GM12801 (cell line): ENCODE results near the gene CACNA2D1.

ENCODE experiments used
- CTCF ChIP-seq: IDR thresholded peaks from one replicate; pipeline ENCODE4 v1.5.1; 2011; ENCODE audit warnings: control low read depth; ENCODE audit not compliant: insufficient read length; ENCODE audit errors: extremely low read depth

CACNA2D1 gene

GRCh38 chr7:82007315-82007714, 436.3 kb downstream of the CACNA2D1 start:
- no peak for TF ChIP-seq CTCF

- no peak for TF ChIP-seq CTCF
Observed at GRCh38 chr7:82005056-82005455, 438.5 kb downstream of the CACNA2D1 start.

DNA sequence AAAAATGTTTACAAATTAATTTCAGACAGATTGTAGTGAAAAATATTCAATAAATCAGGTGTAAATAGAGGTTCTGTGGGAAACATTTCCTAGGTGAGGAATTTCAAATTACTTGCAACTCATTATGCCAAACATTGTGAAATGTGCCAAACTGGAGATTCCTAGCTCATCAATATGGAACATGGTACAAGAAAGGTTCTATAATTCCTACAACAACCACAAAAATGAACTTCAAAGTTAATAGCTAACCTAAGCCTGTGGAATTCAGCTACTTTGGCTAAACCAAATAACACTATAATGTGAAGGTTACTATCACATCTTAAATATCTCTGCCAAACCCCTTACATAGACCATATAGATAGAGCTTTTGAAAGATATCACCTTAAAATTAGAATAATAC, 450.4 kb downstream of the CACNA2D1 start:
- no peak for TF ChIP-seq CTCF

DNA sequence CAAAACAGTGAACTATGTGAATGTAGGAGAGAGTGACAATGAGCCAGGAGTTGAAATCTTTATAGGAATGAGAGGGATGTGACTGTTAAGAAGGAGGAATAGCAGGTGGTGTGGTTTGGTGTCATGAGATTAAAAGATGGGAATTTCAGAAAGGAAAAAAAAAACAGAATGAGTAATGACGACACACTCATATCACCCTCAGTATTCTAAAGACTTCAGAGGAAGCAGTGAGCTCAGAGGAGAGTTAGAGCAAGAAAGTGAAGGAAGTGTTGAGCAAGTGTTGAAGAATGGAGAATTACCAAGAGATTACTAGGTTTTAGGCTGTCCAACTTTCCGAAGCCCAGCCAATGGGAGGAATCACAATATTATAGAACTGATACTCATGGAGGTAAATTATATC, 453.2 kb downstream of the CACNA2D1 start:
- TF ChIP-seq CTCF, result no peak

DNA sequence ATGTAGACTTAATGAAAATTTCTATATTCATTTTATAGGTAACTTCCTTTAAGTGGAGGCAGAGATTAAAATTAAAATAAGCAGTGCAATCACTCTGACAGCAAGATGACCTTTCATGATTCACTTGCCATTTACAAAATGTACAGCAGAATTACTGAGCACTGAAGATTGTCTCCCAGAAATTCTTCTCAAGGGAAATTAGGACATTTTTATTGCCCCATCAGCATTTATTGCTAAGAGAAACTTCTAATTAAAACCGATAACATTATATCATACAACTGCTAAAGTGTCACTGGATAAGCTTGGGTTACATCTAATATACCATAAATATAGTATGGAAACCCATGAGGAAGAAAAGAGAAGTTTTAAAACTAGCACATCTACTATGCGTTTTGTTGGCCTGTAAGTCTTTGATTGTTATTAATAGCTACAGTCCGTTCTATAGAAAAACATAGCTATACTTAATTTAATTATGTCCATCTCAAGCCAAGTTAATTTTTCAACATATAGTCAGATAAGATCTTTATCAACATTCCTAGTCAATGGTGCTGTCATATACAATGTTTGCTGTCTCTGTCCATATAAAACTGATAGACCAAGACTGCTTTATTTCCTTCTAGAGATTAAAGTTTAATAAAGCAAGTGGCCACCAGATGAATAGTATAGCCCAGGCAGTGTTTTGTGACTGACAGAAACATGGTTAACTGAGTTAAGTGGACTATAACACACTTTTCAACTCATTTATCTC, 456.7 kb downstream of the CACNA2D1 start:
- TF ChIP-seq CTCF, result no peak

- no peak for TF ChIP-seq CTCF
Observed at GRCh38 chr7:81983406-81983805, 460.2 kb downstream of the CACNA2D1 start.

- no peak for TF ChIP-seq CTCF
Observed at GRCh38 chr7:81973117-81973516, 470.5 kb downstream of the CACNA2D1 start.

DNA sequence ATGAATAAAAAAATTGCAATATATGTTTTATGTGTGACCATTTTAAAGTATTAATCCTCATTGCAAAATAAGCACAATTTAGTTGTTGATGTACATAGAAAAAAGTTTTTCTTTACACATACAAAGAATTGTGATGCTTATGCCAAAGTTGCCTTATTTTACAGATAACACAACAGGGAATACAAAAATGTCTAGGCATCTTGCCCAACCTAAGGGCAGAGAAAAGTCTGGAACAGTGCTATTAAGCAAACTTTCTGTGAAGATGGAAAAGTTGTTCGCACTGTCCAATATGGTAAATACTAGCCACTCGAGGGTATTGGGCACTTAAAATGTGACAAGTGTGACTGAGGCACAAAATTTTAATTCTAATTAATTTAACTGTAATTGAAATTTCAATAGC, 483.6 kb downstream of the CACNA2D1 start:
- TF ChIP-seq CTCF, result no peak
